NK-92 (cell line): Measurements from ENCODE around the gene TMEM253.

ENCODE experiments used
- DNase-seq: peaks from one replicate; lab custom pipeline; 2025; ENCODE audit not compliant: unreplicated experiment; lab: John Stamatoyannopoulos, UW

The TMEM253 gene

DNA sequence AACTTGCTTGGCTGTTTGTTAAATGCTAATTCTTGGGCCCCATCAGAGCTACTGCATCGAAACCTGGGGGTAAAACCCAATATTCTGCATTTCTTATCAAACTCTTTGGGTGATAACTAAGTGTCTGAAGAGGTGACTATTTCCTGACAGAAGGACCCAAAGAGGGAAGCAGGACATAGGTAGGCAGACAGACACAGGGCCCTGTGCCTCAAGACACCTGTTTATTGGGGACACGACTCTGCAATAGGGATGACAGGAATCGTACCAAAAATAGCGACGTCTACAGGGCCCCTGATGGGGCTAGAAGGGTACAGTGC lies 11.0 kb upstream of the TMEM253 start:
- no peak for DNase-seq

- DNase-seq: no peak
Observed at GRCh38 chr14:21090194-21090939, 10.5 kb upstream of the TMEM253 start.

DNA sequence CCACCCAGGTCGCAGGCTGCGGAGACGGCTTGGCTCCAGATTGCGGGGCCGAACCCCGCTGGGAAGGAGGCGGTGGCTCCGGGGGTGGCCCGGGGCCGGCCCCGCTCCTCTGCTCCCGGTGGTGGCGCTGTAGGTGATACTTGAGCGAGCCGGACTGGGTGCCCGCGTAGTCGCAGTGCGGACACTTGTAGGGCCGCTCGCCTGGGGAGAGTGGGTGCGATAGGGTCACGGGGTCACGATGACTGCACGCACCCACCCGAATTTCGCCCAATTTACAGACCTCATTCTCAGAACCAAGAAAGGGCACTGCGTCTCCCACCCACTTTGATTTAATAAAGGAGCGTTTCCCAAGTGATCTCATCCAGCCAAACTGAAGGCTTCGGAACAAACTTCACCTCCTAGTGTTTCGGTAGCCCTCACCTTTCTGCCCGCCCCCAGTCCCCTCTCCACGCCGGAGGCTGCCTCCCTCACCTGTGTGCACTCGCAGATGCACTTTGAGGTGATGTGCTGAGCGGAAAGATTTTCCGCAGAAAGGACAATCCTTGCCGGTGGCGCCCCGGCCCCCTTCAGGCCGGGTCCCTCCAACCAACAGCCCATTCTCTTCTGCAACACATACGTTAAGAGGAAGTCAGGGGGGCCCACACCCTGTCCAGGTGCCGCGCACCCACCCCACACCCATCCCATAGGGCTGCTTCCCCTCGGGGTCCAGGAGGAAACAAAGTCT lies 9.8 kb upstream of the TMEM253 start:
- no peak for DNase-seq

GRCh38 chr14:21091821-21092272 lies 9.0 kb upstream of the TMEM253 start:
- DNase-seq: no peak

- DNase-seq: no peak
Observed at GRCh38 chr14:21092273-21093011, 8.4 kb upstream of the TMEM253 start.

DNA sequence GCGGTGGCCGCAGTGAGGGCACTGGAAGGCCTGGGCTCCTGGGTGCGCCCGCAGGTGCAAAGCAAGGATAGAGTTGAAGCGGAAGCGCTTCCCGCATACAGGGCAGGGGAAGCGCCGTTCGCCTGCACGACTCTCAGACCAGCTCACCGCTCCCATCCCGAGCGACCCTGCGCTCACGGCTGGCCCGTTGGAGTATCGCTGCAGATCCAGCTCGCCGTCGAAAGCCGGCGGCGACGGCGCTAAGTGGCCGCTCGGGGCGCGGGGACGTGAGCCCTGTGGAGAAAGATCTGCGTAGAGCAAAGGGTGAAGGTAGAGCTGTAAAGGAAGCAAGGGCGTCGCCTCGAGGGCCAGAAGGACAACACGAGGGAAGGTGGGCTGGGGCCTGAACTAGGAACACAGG lies 7.8 kb upstream of the TMEM253 start:
- no peak for DNase-seq

DNA sequence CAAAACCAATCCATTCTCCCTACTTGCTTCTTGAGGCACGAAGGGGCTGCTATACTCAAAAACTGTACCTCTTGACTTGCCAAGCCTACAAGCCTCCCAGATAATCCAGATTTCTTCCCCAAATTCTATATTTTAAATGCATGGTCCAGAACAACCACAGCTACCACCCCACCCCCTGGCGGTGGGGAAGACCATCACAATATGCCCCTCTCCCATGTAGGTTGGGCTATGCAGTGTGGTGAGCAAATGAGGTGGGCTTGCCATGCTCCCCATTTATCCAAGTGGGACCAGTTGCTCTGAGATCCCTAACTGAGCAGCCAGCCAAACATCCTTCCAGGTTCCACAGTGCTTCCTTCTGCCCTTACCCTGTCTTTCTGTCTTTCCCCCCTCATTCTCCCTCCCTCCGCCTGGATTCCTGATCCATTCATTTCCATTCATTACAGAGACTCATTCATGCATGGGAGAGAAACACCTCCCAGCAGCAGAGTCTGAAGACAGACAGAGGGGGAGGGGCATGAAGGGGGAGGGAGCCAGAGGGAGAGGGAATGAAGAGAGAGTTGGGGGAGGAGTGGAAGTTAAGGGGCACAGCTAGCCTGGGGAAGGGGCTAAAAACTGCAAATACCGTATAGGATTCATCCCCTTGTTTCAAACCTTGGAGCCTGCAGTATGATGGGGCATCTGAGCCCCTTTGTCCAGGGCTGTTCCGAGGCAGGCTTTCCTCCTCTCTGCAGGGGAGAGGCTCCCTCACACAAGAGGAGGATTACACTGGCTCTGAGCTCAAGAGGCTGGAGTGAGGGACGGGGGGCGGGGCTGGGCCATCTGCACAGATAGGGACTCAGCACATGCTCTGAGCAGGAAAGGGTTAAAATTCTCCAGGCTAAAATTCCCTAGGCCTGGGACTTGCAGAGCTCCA lies 6.8 kb upstream of the TMEM253 start:
- DNase-seq: no peak

DNA sequence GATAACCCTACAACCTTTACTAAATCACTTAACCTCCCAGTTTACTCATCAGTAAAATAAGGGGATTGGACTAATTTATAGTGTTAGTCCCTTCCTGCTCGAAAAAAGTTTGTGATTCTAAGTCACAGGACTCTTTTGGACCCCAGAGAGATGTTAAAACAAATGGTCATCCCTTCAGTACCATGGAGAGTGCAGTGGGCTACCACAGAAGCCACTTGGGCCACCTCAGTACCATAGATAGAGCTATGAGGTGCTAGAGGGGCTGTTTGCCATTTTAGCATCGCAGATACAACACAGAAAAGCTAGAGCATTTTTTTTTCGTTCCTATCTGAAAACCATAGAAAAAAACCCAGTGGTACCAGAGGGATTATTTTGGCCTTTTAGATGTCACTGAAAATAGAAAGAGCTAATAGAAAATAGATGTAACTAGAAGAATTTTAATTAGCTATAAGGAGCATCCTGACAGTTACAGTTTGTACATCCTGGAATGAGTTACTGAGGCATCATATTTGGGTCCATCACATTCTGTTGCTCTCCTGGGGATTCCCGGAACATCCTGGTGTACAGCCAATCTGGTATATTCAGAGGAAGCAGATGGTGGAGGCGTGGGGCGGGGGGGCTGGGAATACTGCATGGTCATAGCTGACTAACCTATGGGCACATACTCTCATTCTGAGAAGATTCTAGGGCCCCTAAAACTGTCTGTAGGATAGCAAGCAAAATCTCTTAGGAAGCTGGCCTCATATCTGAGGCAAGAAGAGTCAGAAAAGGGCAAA lies 5.2 kb upstream of the TMEM253 start:
- DNase-seq: no peak

- no peak for DNase-seq
Observed at GRCh38 chr14:21096438-21096837, 4.4 kb upstream of the TMEM253 start.

- no peak for DNase-seq
Observed at GRCh38 chr14:21096978-21097635, 3.8 kb upstream of the TMEM253 start.

GRCh38 chr14:21097636-21098075 lies 3.2 kb upstream of the TMEM253 start:
- DNase-seq: no peak

GRCh38 chr14:21098076-21098891 lies 2.6 kb upstream of the TMEM253 start, which contains the start of gene ZNF219:
TSS of gene ZNF219 (minus strand) at chr14:21098655. CDS start at chr14:21093591, 5,064 bp downstream.
- no peak for DNase-seq

DNA sequence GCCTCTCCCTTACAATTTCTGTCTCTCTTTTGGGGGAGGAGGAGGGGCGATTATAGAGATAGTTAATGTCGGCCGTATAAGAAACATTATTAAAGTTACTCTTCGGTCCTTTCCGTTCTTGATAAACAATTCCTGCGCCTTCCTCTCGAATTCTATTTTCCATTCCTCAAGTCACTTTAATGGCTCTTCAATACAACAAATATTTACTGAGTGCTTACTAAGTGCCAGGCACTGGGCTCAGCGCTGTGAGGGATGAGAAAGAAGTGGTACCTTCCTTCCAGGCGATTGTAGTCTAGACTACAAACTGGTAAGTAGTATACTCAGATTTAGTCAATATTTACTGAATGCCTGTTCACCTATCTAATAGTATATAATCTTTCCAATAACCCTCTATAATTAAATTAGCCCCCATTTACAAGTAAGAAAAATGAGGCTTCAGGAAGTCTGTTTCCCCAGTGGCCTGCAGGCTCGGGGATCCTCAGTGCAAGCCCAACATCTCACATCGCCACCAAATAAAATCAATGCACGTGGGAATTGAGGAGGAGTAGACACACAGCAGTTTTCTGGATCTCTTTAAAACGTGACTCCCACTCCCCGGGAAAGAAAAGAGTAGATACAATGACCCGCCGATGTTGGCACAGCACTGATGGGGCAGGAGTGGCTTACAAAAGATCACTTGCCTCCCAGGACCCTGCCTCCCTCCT lies 1.8 kb upstream of the TMEM253 start:
- no peak for DNase-seq

DNA sequence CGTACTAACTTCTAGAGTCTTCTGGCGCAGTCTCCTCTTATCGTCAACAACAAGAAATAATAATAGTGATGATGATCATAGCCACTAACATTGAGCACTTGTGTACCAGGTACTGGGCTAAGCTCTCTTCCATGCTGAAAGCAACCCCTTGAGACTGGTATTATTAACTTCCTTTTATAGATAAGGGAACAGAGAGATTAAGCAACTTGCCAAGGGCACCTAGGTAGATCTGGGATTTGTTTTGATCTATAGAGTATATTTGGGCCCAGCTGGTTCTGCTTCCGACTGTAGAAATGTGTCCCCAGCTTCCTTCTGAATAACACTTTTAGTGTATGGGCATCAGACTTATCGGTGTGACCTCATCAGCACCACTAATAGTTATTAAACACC lies 1.3 kb upstream of the TMEM253 start:
- no peak for DNase-seq

DNA sequence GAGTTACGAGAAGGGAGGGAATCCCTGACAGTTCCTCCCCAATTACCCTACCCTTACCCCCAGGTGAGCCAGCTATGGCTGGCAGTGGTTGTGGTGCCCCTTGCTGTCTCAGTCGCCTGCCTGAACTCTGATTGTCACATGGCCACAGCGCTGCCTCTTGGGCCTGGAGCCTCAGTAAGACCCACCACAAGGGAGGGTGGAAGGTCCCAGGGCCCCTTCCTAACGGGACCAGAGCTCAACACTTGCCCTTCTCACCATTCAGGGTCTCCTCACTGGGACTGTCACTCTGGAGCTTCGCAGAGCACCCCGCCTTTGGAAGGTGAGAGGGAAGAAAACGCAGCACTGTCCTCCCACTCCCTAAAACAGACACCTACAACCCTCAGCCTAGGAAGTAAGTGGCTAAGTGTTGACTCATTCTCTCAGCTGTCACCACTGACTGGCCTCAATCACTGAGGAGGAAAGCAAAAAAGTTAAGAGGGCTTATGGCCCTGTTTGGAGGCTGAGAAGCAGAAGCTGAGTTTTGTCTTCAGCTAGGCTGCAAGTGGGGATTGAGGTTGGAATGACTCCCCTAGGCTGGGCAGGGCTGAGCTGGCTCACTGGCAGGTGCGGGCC lies 1.0 kb downstream of the TMEM253 start:
- no peak for DNase-seq

GRCh38 chr14:21102521-21103410 lies 1.9 kb downstream of the TMEM253 start:
- DNase-seq: no peak

DNA sequence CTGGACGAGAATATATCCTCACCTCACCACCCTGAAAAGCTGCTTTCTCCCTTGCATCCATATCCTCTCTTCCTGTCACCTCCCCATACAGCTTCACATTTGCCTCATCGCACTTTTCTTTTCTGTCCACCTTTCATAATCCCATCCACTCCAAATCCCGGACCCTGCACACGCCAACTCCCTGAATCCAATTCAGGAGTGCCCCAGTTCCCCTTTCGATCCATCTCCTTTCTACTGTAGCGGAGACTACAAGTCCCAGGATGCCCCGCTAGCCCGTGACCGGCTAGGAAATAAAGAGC lies 2.5 kb downstream of the TMEM253 start:
- no peak for DNase-seq
